K562 (cell line): ENCODE measurements around the gene PTPN9.
"Not testable (repeated sequence)": the region's sequence is repeated elsewhere in the genome, so short reads cannot be mapped to it uniquely, and the experiment has no call there.

Experiments used
- FOXM1 ChIP-seq, 2 experiments: fragments of 450-650 bp in 1 of 2; sonication (generic) in 1 of 2; formaldehyde crosslinking in 1 of 2; IDR thresholded peaks; 2 replicates each; pipeline versions ENCODE4 v1.6.1 to v1.9.0; 2017 to 2022; ENCODE audit warnings: low read depth in 2 of 2, mild to moderate bottlenecking in 2 of 2, missing genetic modification reagents in 1 of 2, moderate library complexity in 1 of 2
- POLR2A ChIP-seq: fragments of 450-650 bp; conservative IDR thresholded peaks from 2 replicates; pipeline ENCODE4 v1.6.1; 2016

- not testable (repeated sequence) for TF ChIP-seq FOXM1 (IDR thresholded peaks at IDR 0.05; ENCODE audit: low read depth); FOXM1 (CRISPR knock-in tag; IDR thresholded peaks at IDR 0.05; ENCODE audit: low read depth); POLR2A
Observed at GRCh38 chr15:75559360-75559759, 19.8 kb downstream of the PTPN9 start.
